ENCODE measurements around the gene FOXP1. TPM values are rescaled to one million over a fixed set of nuclear protein-coding genes. Genes with fewer than 3 reads are reported as not detected.
A peak's percentile ranks its signal among the peaks of the same experiment; 100 is the strongest.

The FOXP1 gene
- total and polyA plus RNA-seq, 12 donors: 7.6 to 42.7 (median 24.3) TPM

DNA sequence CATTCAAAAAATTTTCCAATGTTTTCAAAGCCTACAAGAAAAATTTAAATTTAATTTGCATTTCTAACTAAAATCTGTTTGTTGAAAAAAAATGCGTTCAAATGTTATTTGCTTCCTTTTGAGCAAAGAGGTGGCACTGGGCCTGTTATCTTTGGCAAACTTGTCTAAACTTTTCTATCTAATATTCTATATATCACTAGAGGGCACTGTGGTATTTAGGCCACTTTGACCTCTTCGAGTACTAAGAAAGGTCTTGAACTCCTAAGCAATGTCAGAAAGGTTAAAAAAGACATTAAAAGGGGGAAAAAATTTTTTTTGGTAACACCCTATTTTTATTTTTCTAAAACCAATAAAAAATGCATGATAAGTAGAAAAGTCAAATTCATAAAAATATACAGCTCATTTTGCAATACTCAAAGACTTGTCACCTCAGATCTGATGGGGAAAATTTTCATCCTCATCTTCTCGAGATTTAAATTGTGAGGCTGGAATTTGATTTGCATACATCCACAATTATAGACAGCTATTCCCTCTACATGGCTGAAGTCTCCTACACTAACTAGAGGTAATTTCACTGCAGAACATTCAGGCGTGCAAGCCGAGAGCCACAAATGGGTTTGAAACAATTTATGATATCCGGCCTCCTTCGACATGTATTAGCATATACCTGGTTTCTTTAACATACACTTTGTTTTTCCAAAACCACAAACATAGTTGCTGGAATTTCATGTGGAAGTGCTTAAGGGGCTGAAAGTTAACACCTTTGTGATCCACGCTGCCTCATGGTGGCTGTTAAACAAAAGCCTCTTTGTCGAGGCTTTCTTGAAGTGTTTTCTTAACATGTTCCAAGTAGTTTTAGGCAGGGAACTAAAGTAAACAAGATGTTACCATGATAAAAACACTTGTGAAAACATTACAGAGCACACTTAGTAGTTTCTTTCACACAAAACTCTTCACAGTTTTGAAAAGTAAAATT is 576.4 kb downstream of the FOXP1 start:
- intact Hi-C loops (cut with DNase I): loop anchor here in 1 of 2 donors (10.0 kb wide), 1 partner anchor 578 kb away; the partner anchor contains the start of gene FOXP1
- TF ChIP-seq, protein P1, sequence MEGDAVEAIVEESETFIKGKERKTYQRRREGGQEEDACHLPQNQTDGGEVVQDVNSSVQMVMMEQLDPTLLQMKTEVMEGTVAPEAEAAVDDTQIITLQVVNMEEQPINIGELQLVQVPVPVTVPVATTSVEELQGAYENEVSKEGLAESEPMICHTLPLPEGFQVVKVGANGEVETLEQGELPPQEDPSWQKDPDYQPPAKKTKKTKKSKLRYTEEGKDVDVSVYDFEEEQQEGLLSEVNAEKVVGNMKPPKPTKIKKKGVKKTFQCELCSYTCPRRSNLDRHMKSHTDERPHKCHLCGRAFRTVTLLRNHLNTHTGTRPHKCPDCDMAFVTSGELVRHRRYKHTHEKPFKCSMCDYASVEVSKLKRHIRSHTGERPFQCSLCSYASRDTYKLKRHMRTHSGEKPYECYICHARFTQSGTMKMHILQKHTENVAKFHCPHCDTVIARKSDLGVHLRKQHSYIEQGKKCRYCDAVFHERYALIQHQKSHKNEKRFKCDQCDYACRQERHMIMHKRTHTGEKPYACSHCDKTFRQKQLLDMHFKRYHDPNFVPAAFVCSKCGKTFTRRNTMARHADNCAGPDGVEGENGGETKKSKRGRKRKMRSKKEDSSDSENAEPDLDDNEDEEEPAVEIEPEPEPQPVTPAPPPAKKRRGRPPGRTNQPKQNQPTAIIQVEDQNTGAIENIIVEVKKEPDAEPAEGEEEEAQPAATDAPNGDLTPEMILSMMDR (IDR thresholded peaks at IDR 0.05): peak in 5 of 6 experiments; percentile 26 to 49 (median 42)
- no peak for TF ChIP-seq POLR2A (IDR thresholded peaks at IDR 0.05)
- H3K27ac ChIP-seq: no peak overlapping the region

DNA sequence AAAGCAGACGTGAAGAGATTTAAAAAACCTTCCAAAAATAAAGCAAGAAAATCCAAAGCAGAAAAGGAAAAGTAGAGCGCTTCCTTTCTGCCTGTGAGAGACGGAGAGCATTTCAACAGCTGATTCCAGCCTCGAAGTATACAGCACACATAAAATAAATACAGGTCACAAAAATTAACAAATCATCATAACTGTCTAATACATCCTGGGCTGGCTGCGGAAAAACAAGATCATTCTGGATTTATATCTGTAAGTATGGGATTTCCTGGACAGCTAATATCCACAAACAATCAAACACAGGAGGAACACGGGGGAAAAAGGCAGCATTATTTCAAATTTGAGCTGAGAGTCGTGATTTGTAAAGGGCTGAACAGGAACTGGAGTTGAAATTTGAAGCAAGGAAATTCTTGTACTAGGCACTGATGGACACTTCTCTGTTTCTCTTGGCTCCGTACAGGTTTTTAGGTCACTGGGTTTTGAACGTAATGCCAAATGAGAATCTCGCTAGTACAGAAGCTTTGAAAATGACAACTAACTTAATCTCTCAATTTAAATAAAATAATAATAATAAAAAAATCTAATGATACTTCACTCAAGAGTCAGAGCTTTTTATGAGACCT is 577.7 kb downstream of the FOXP1 start:
- H3K27ac ChIP-seq: no peak overlapping the region
- H3K27me3 ChIP-seq: no peaks in the 10 kb centered on the region

More for the DNA sequence above, 576.4 kb downstream of the FOXP1 start:
- Histone ChIP-seq H3K27me3 (no peaks in the 10 kb centered on the region), H3K4me1 (replicated peaks in 1 of 2) (peaks cover 0 to 7% of the 10 kb centered on the region in 2 donors), H3K4me3 (no peak overlapping the region), H3K9me3 (replicated peaks in 1 of 3) (no peaks in the 10 kb centered on the region), H3K36me3 (replicated peaks in 1 of 2) (no peaks in the 10 kb centered on the region)
- DNase-seq: no peak
- WGBS, 4 donors: 71 to 73% (median 73%) methylated on average over 9 of the region's 9 CpGs

DNA sequence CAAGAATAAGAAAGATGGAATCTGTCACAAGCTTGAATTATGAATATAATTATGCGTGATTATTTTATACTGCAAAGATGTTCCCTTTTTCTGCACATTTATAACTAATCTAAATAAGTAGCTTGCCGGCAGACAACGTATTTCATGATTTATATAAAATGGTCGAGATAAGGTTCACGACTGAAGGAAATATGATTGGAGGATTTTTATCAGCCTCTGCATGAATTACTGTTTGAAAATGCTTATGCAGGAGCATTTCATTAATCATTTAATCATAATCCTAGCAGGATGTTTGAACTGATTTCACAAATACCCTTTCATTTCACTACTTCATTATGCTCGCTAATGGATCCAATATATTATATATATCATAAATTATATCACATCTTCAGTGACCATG is 580.0 kb downstream of the FOXP1 start:
- WGBS, 4 donors: 62 to 70% (median 64%) methylated on average over 6 of the region's 6 CpGs
- Histone ChIP-seq H3K9me3 (replicated peaks in 1 of 3) (no peaks in the 10 kb centered on the region), H3K27ac (no peak overlapping the region), H3K36me3 (replicated peaks in 1 of 2) (no peaks in the 10 kb centered on the region), H3K4me3 (no peak overlapping the region), H3K27me3 (no peaks in the 10 kb centered on the region), H3K4me1 (replicated peaks in 1 of 2) (peaks cover 0 to 15% of the 10 kb centered on the region in 2 donors)
- intact Hi-C loops (cut with DNase I): loop anchor here in 1 of 2 donors (10.0 kb wide), 1 partner anchor 581 kb away; the partner anchor contains the start of gene FOXP1
- TF ChIP-seq POLR2A (IDR thresholded peaks at IDR 0.05): no peak
- TF ChIP-seq, protein P1 (IDR thresholded peaks at IDR 0.05): no peak
- no peak for DNase-seq

More for the DNA sequence above, 577.7 kb downstream of the FOXP1 start:
- TF ChIP-seq POLR2A (IDR thresholded peaks at IDR 0.05): no peak
- TF ChIP-seq, protein P1 (IDR thresholded peaks at IDR 0.05): no peak
- Histone ChIP-seq H3K4me1 (replicated peaks in 1 of 2) (peaks cover 0 to 7% of the 10 kb centered on the region in 2 donors), H3K4me3 (no peak overlapping the region), H3K36me3 (replicated peaks in 1 of 2) (no peaks in the 10 kb centered on the region), H3K9me3 (replicated peaks in 1 of 3) (no peaks in the 10 kb centered on the region)
- DNase-seq: no peak
- intact Hi-C loops (cut with DNase I): loop anchor here in 1 of 2 donors (10.0 kb wide), 1 partner anchor 579 kb away; the partner anchor contains the start of gene FOXP1
- 56 to 68% (median 59%) methylated on average over 10 of the region's 10 CpGs for WGBS, 4 donors

DNA sequence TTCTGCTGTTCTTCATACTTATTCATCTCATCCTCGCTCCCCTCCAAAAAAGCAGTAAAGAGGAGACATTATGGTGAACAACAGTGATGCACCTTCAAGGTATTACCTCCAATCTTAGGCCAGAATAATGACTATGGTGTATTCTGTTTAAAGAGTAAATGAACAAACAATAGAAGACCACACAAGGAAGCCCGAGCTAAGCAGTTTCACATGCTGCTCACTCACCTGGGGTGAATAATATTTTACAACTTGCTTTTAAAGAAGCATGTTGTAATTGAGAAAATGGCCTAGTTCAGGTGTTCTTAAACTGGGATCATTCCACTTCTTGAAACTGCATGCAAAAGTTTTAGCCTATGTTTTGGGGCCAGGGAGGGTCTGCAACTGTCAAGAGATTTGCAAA is 581.2 kb downstream of the FOXP1 start:
- Histone ChIP-seq H3K4me1 (replicated peaks in 1 of 2) (peaks cover 0 to 15% of the 10 kb centered on the region in 2 donors), H3K4me3 (no peak overlapping the region), H3K9me3 (replicated peaks in 1 of 3) (no peaks in the 10 kb centered on the region), H3K27ac (no peak overlapping the region), H3K27me3 (no peaks in the 10 kb centered on the region), H3K36me3 (replicated peaks in 1 of 2) (no peaks in the 10 kb centered on the region)
- TF ChIP-seq POLR2A (IDR thresholded peaks at IDR 0.05): no peak
- TF ChIP-seq, protein P1 (IDR thresholded peaks at IDR 0.05): no peak
- DNase-seq: no peak
- intact Hi-C loops (cut with DNase I): loop anchor here in 1 of 2 donors (10.0 kb wide), 1 partner anchor 583 kb away; the partner anchor contains the start of gene FOXP1
- 92 to 100% (median 97%) methylated on average over 2 of the region's 2 CpGs for WGBS, 4 donors

Measured in adrenal gland (tissue), 12 donors.